Spleen (tissue), 11 donors: ENCODE measurements around the gene FOXC2. TPM values are rescaled to one million over a fixed set of nuclear protein-coding genes. Genes with fewer than 3 reads are reported as not detected.

ENCODE experiments used
- DNase-seq: peaks from one replicate; pipeline ENCODE4 v3.0.0-alpha.2; 2020
- H3K27ac ChIP-seq, 8 donors: fragments of 200-600 bp; sonication (generic) in 7 of 8; 1 replicate in 4 of 8; 2 replicates in 4 of 8; pipeline versions ENCODE4 v1.5.0 to v1.8.0; 2016 to 2021; ENCODE audit warnings: inconsistent platforms in 4 of 8, mild to moderate bottlenecking in 4 of 8, moderate library complexity in 1 of 8
- H3K27me3 ChIP-seq, 7 donors: fragments of 200-600 bp; sonication (generic) in 6 of 7; replicated peaks in 1 of 7; 1 replicate in 4 of 7; 2 replicates in 3 of 7; pipeline versions ENCODE4 v1.5.0 to v1.8.0; 2016 to 2021; ENCODE audit warnings: inconsistent platforms in 3 of 7, mild to moderate bottlenecking in 1 of 7
- H3K36me3 ChIP-seq, 6 donors: fragments of 200-600 bp; sonication (generic) in 5 of 6; 1 replicate in 4 of 6; 2 replicates in 2 of 6; pipeline versions ENCODE4 v1.5.0 to v1.8.0; 2016 to 2021; ENCODE audit warnings: inconsistent platforms in 2 of 6
- H3K4me1 ChIP-seq, 6 donors: fragments of 200-600 bp; sonication (generic) in 5 of 6; 1 replicate in 3 of 6; 2 replicates in 3 of 6; pipeline versions ENCODE4 v1.5.0 to v1.8.0; 2016 to 2021; ENCODE audit warnings: inconsistent platforms in 3 of 6
- H3K4me3 ChIP-seq, 8 donors: fragments of 200-600 bp; sonication (generic) in 7 of 8; 1 replicate in 4 of 8; 2 replicates in 4 of 8; pipeline versions ENCODE4 v1.5.0 to v1.8.0; 2016 to 2021; ENCODE audit warnings: inconsistent platforms in 4 of 8, mild to moderate bottlenecking in 4 of 8, moderate library complexity in 2 of 8
- H3K9me3 ChIP-seq, 8 donors: fragments of 200-600 bp; sonication (generic) in 7 of 8; 1 replicate in 4 of 8; 2 replicates in 4 of 8; pipeline versions ENCODE4 v1.5.0 to v1.8.0; 2016 to 2021; ENCODE audit warnings: inconsistent platforms in 4 of 8
- POLR2A ChIP-seq, 3 donors: fragments of 450-650 bp; IDR thresholded peaks; one replicate each; pipeline ENCODE4 v1.5.1; 2017; ENCODE audit warnings: antibody characterized with exemption in 3 of 3, mild to moderate bottlenecking in 1 of 3
- POLR2AphosphoS5 ChIP-seq, 3 donors: sonication (generic); formaldehyde crosslinking; IDR thresholded peaks; one replicate each; pipeline ENCODE4 v1.5.1; 2017; ENCODE audit warnings: antibody characterized with exemption in 3 of 3
- WGBS, 5 donors: extraction: QIAGEN DNeasy Blood & Tissue Kit in 3 of 5; methylation state at CpG; one replicate each; pipeline versions ENCODE4 v1.1.5 to v1.1.7; 2013 to 2018; 5-methylcytosine and 5-hydroxymethylcytosine counted together
- intact Hi-C: fragments of 100-400 bp; cut with DNase I; formaldehyde crosslinking; loops from one replicate; pipeline ENCODE4 v1.15.0; 2023; ENCODE audit warnings: low total_unique reads
- polyA plus RNA-seq, 3 donors: library from polyadenylated mRNA; stranded (reverse); fragments of 200-250 nt; gene quantifications; one replicate each; pipeline ENCODE4 v1.2.1, GENCODE V29; 2013
- total RNA-seq, 7 donors: library from RNA; depleted of rRNA in 3 of 7; stranded (reverse); fragments of >200 nt in 3 of 7; fragmentation: NEBNext Ultra II Directional in 4 of 7; extraction: Animal tissue kit (Norgen Biotek cat#: 25700) in 4 of 7; gene quantifications; one replicate each; pipeline versions ENCODE4 v1.1.0 to v1.2.1, GENCODE V29; 2016 to 2021
- TF ChIP-seq, protein P1 (sequence below), 11 experiments: fragments of 200-600 bp in 7 of 11; fragments of 450-650 bp in 4 of 11; sonication (generic) in 4 of 11; IDR thresholded peaks in 8 of 11; conservative IDR thresholded peaks in 3 of 11; 1 replicate in 7 of 11; 2 replicates in 4 of 11; pipeline versions ENCODE4 v1.4.0 to v1.8.0; 2016 to 2021; ENCODE audit warnings: antibody characterized with exemption in 11 of 11, inconsistent platforms in 4 of 11, mild to moderate bottlenecking in 1 of 11
- donor health status: healthy with polysubstance abuse.
- donor health status: DM: no; HTN: no; CAD: no; lungs with moderate emphysema.
- donor health status: DM: no; HTN: no; CAD: no.
- donor health status: Bipolar disorder and iron deficiency.
- donor health status: healthy.
- donor health status: DM: no; HTN: no; CAD: no.
- donor health status: DM: yes; HTN: yes; CAD: no.

The FOXC2 gene
- total and polyA plus RNA-seq, 10 donors, result 0.05 to 0.10 TPM; not detected in 8

DNA sequence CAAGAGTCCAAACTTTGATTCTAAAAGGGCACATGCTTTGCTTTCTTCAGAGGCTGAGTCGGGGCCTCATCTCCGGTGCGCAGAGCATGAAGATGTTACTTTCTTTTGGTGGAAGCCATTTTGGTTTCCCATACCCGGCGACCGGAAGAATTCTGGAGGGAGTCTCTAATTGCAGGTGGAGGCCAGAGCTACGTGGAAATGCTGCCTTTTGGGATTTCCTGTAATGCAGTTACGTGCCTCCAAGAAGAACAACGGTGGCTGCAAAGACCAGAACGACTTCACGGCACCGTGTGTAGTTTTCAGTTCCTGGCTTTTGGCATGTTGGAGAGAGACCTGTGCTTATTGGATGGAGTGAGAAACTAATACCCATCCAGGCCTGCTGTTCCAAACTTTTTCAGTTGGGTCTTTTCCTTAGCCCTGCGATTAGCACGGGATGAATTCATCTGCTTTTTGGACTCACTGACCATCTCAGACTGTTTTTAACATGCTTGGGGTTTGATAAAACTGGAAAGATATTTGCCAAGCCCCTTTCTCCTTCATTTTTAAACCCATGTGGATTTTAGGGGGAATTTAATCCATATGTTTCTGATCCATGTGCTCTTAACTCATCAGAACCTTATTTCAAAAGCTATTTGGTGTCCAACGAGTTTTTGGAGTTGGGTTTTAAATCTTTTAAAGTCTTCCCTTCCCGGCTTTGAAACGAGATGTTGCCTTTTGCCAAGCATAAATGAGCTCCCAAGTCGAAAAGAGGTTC is 30.7 kb downstream of the FOXC2 start:
- TF ChIP-seq, protein P1, sequence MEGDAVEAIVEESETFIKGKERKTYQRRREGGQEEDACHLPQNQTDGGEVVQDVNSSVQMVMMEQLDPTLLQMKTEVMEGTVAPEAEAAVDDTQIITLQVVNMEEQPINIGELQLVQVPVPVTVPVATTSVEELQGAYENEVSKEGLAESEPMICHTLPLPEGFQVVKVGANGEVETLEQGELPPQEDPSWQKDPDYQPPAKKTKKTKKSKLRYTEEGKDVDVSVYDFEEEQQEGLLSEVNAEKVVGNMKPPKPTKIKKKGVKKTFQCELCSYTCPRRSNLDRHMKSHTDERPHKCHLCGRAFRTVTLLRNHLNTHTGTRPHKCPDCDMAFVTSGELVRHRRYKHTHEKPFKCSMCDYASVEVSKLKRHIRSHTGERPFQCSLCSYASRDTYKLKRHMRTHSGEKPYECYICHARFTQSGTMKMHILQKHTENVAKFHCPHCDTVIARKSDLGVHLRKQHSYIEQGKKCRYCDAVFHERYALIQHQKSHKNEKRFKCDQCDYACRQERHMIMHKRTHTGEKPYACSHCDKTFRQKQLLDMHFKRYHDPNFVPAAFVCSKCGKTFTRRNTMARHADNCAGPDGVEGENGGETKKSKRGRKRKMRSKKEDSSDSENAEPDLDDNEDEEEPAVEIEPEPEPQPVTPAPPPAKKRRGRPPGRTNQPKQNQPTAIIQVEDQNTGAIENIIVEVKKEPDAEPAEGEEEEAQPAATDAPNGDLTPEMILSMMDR (IDR thresholded peaks at IDR 0.05 in 8 of 11, conservative IDR thresholded peaks at IDR 0.05 in 3 of 11), result no peak
- TF ChIP-seq POLR2A (IDR thresholded peaks at IDR 0.05), result no peak
- TF ChIP-seq POLR2AphosphoS5 (IDR thresholded peaks at IDR 0.05), result no peak
- Histone ChIP-seq H3K4me1 (no peaks in the 10 kb centered on the region), H3K36me3 (no peaks in the 10 kb centered on the region), H3K4me3 (no peak overlapping the region), H3K27ac (no peak overlapping the region), H3K27me3 (peaks cover 0 to 71% (median 17%) of the 10 kb centered on the region in 7 donors), H3K9me3 (no peaks in the 10 kb centered on the region)
- no peak for DNase-seq
- intact Hi-C loops, result no loop called here
- 82 to 89% (median 82%) methylated on average over 18 of the region's 18 CpGs for WGBS, 5 donors

DNA sequence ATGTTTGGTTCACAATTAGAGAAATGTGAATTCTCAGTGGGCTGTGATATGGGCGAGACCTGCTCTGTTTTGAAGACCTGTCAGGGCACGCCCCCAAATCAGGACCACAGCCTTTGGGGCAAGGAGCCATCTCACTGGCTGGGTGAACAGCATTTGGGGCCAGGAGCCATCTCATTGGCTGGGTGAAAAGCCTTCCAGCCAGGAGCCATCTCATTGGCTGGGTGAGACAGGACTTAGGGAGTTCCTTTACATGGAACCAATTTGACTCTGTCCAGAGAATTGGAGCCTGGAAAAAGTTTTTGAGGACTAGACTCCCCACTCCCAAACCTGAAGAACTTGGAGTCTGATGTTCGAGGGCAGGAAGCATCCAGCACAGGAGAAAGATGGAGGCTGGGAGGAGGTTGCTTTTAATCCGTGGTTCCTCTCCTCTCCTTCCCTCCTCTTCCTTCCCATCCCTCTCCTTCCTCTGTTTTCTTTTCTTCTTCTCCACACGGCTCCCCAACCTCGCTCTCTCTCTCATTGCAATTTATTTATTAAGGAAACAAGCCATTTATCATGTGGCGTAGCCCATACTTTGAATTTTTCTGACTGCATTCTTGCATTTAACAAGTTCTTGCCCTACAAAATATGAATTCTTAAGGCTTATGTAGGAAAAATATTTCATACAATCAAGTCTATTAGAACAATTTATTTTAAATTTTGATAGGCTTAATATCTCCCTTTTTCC is 31.4 kb downstream of the FOXC2 start:
- H3K4me1 ChIP-seq, result no peaks in the 10 kb centered on the region
- TF ChIP-seq, protein P1 (IDR thresholded peaks at IDR 0.05 in 8 of 11, conservative IDR thresholded peaks at IDR 0.05 in 3 of 11), result no peak
- TF ChIP-seq POLR2AphosphoS5 (IDR thresholded peaks at IDR 0.05), result no peak
- no peak for TF ChIP-seq POLR2A (IDR thresholded peaks at IDR 0.05)
- H3K27ac ChIP-seq, result no peak overlapping the region
- no peak for DNase-seq
- H3K27me3 ChIP-seq, result peaks cover 0 to 67% (median 11%) of the 10 kb centered on the region in 7 donors
- no peak overlapping the region for H3K4me3 ChIP-seq
- 39 to 61% (median 51%) methylated on average over 7 of the region's 7 CpGs for WGBS, 5 donors
- H3K9me3 ChIP-seq, result no peaks in the 10 kb centered on the region
- no peaks in the 10 kb centered on the region for H3K36me3 ChIP-seq
- intact Hi-C loops, result no loop called here

DNA sequence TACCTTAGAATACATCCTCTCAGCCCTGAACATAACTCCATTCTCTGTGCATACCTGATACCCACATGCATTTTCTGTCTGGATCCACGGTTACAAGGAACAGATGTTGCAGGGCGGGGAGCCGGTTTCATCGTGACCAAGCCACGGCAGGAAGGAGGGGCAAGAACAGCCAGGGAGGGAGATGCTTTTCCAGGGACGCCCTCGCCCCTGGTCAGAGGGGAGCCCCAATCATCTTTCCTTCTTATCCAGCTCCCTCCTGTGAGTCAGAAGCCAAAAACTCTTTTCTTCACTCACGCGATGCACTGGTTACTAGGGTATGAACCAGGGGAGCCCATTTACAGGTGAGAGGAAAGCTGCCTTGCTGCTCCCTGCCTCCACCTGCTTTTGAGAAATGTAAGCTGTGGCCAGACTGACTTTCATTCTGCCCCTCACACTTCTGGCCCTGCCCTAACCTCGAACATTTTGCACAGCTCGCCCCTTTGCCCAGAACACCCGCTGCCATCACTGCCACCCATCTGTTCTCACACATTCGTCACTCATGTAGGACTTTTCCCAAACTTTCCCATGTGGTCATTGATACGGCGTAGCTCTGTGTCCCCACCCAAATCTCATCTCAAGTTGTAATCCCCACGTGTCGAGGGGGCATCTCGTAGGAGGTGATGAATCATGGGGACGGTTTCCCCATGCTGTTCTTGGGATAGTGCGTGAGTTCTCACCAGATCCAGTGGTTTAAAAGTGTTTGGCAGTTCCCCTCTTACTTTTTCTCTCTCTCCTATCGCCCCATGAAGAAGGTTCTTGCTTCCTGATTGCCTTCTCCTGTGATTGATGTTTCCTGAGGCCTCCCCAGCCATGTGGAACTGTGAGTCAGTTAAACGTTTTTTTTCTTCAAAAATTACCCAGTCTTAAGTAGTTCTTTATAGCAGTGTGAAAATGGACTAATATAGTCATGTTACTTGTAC is 32.3 kb downstream of the FOXC2 start:
- Histone ChIP-seq H3K9me3 (no peaks in the 10 kb centered on the region), H3K27me3 (peaks cover 0 to 59% (median 3%) of the 10 kb centered on the region in 7 donors), H3K27ac (no peak overlapping the region), H3K4me3 (no peak overlapping the region), H3K4me1 (no peaks in the 10 kb centered on the region), H3K36me3 (no peaks in the 10 kb centered on the region)
- TF ChIP-seq, protein P1 (IDR thresholded peaks at IDR 0.05 in 8 of 11, conservative IDR thresholded peaks at IDR 0.05 in 3 of 11), result no peak
- no peak for TF ChIP-seq POLR2A (IDR thresholded peaks at IDR 0.05)
- TF ChIP-seq POLR2AphosphoS5 (IDR thresholded peaks at IDR 0.05), result no peak
- intact Hi-C loops, result no loop called here
- no peak for DNase-seq
- 38 to 51% (median 41%) methylated on average over 22 of the region's 22 CpGs for WGBS, 5 donors
